Measurements from ENCODE around the gene RPS6KB2. TPM values are rescaled to one million over a fixed set of nuclear protein-coding genes. Genes with fewer than 3 reads are reported as not detected.
A peak's percentile ranks its signal among the peaks of the same experiment; 100 is the strongest.

Gene RPS6KB2
- total RNA-seq, 1 experiment from 2014 or later = 54.0 TPM

- ChIA-PET POLR2A (ENCODE audit: unreplicated experiment) (interaction anchor here (0.6 to 0.7 kb wide), 3 partner anchors 44 to 773 kb away, joined by 3 to 4 read pairs (median 3); no protein-coding TSS in a partner anchor), CTCF (interaction anchor here (0.6 to 2.1 kb wide), 2 partner anchors 20 to 34 kb away, joined by 3 to 10 read pairs; partner anchors contain the start of gene PPP1CA)
- H3K79me2 ChIP-seq (ENCODE audit: low read depth) = no peaks in the 10 kb centered on the region
- DNase-seq = no peak
- intact Hi-C loops (cut with micrococcal nuclease; ENCODE audit: unreplicated experiment) = loop anchor here (1.0 kb wide), 1 partner anchor 85 kb away; no protein-coding TSS in a partner anchor
- H3K9me2 ChIP-seq (ENCODE audit: insufficient read depth) = no peaks in the 10 kb centered on the region
- peak overlapping the region; percentile 85 for H3K4me2 ChIP-seq
- TF ChIP-seq EZH2 (IDR thresholded peaks at IDR 0.05; ENCODE audit: low read depth) (no peak), CTCF (conservative IDR thresholded peaks at IDR 0.05) (no peak)
- peaks cover 29% of the 10 kb centered on the region; the same call in 1 of the 2 replicates for H3F3A ChIP-seq (ENCODE audit: insufficient read depth, low read depth)
- BruUV-seq (replicated peaks) = TSS peak; percentile 87
- H2AFZ ChIP-seq = peak overlapping the region; percentile 79
- no peaks in the 10 kb centered on the region for H3K9me3 ChIP-seq (ENCODE audit: insufficient read depth, low read depth)
- no peak overlapping the region for H3K27ac ChIP-seq
- no peaks in the 10 kb centered on the region for H3K27me3 ChIP-seq (ENCODE audit: insufficient read depth, low read depth)
- H3K36me3 ChIP-seq (ENCODE audit: low read depth) = no peaks in the 10 kb centered on the region
- no peaks in the 10 kb centered on the region for H4K20me1 ChIP-seq (ENCODE audit: insufficient read depth)
- peaks cover 17% of the 10 kb centered on the region for H3K4me1 ChIP-seq (replicated peaks; ENCODE audit: insufficient read depth)
- H3K4me3 ChIP-seq = peak overlapping the region; percentile 69
These were observed 6.8 kb upstream of the RPS6KB2 start for GRCh38 chr11:67421430-67422031.

GRCh38 chr11:67422891-67423290 is 5.4 kb upstream of the RPS6KB2 start:
- Histone ChIP-seq H2AFZ (no peak overlapping the region), H3K4me1 (replicated peaks; ENCODE audit: insufficient read depth) (peaks cover 24% of the 10 kb centered on the region), H3K27ac (peak overlapping the region; percentile 36), H3K36me3 (ENCODE audit: low read depth) (no peaks in the 10 kb centered on the region), H3F3A (ENCODE audit: insufficient read depth, low read depth) (peaks cover 30% of the 10 kb centered on the region; the same call in 1 of the 2 replicates), H3K4me3 (no peak overlapping the region), H3K27me3 (ENCODE audit: insufficient read depth, low read depth) (no peaks in the 10 kb centered on the region), H3K9me3 (ENCODE audit: insufficient read depth, low read depth) (no peaks in the 10 kb centered on the region), H3K4me2 (peak overlapping the region; percentile 47), H4K20me1 (ENCODE audit: insufficient read depth) (no peaks in the 10 kb centered on the region), H3K9me2 (ENCODE audit: insufficient read depth) (no peaks in the 10 kb centered on the region), H3K79me2 (ENCODE audit: low read depth) (no peaks in the 10 kb centered on the region)
- TF ChIP-seq EZH2 (IDR thresholded peaks at IDR 0.05; ENCODE audit: low read depth) = no peak
- no peak for TF ChIP-seq CTCF (conservative IDR thresholded peaks at IDR 0.05)
- intact Hi-C loops (cut with micrococcal nuclease; ENCODE audit: unreplicated experiment) = no loop called here
- ChIA-PET POLR2A (ENCODE audit: unreplicated experiment) (interaction anchor here (0.5 kb wide), 1 partner anchor 52 kb away, joined by 6 read pairs; no protein-coding TSS in a partner anchor), CTCF (interaction anchor here (1.0 kb wide), 1 partner anchor 46 kb away, joined by 4 read pairs; the partner anchor contains the start of gene TMEM134)
- DNase-seq = peak; percentile 77 to 81
- no TSS peak for BruUV-seq (replicated peaks)

GRCh38 chr11:67423466-67423865 is 4.8 kb upstream of the RPS6KB2 start:
- Histone ChIP-seq H3K9me2 (ENCODE audit: insufficient read depth) (no peaks in the 10 kb centered on the region), H3K4me2 (no peak overlapping the region), H3F3A (ENCODE audit: insufficient read depth, low read depth) (peaks cover 29% of the 10 kb centered on the region; the same call in 1 of the 2 replicates), H3K9me3 (ENCODE audit: insufficient read depth, low read depth) (no peaks in the 10 kb centered on the region), H3K36me3 (ENCODE audit: low read depth) (no peaks in the 10 kb centered on the region), H3K27ac (no peak overlapping the region), H2AFZ (no peak overlapping the region), H3K4me1 (replicated peaks; ENCODE audit: insufficient read depth) (peaks cover 24% of the 10 kb centered on the region), H3K79me2 (ENCODE audit: low read depth) (peaks cover 1% of the 10 kb centered on the region), H3K4me3 (no peak overlapping the region), H3K27me3 (ENCODE audit: insufficient read depth, low read depth) (no peaks in the 10 kb centered on the region), H4K20me1 (ENCODE audit: insufficient read depth) (no peaks in the 10 kb centered on the region)
- ChIA-PET CTCF (interaction anchor here (1.0 kb wide), 1 partner anchor 45 kb away, joined by 4 read pairs; the partner anchor contains the start of gene TMEM134), POLR2A (ENCODE audit: unreplicated experiment) (interaction anchor here (0.5 to 0.6 kb wide), 2 partner anchors 18 to 53 kb away, joined by 3 to 6 read pairs; no protein-coding TSS in a partner anchor)
- intact Hi-C loops (cut with micrococcal nuclease; ENCODE audit: unreplicated experiment) = no loop called here
- no TSS peak for BruUV-seq (replicated peaks)
- no peak for DNase-seq
- TF ChIP-seq CTCF (conservative IDR thresholded peaks at IDR 0.05) (no peak), EZH2 (IDR thresholded peaks at IDR 0.05; ENCODE audit: low read depth) (no peak)

Measured in PC-9 (cell line).